Heart left ventricle (tissue), 16 donors: ENCODE results near the gene PEMT. TPM values are rescaled to one million over a fixed set of nuclear protein-coding genes. Genes with fewer than 3 reads are reported as not detected.

Source experiments
- ATAC-seq, 4 donors: fragments of 200-7000 bp; cut with Tn5 transposase; one replicate each; pipeline ENCODE4 v1.9.1; 2020 to 2022; ENCODE audit warnings: moderate library complexity in 4 of 4, mild to moderate bottlenecking in 3 of 4, moderate number of reproducible peaks in 1 of 4
- DNase-seq, 5 donors: peaks; one replicate each; pipeline ENCODE4 v3.0.0-alpha.2; 2020
- H3K27ac ChIP-seq, 12 donors: fragments of 200-600 bp; sonication (generic) in 4 of 12; one replicate each; pipeline versions ENCODE4 v1.5.0 to v1.8.0; 2016 to 2022; ENCODE audit warnings: mild to moderate bottlenecking in 2 of 12
- H3K27me3 ChIP-seq, 9 donors: fragments of 200-600 bp; sonication (generic) in 2 of 9; one replicate each; pipeline versions ENCODE4 v1.5.1 to v1.8.0; 2016 to 2022; ENCODE audit warnings: mild to moderate bottlenecking in 3 of 9
- H3K36me3 ChIP-seq, 9 donors: fragments of 200-600 bp; sonication (generic) in 2 of 9; one replicate each; pipeline versions ENCODE4 v1.5.0 to v1.8.0; 2018 to 2022; ENCODE audit warnings: mild to moderate bottlenecking in 2 of 9
- H3K4me1 ChIP-seq, 12 donors: fragments of 200-600 bp; sonication (generic) in 4 of 12; one replicate each; pipeline versions ENCODE4 v1.5.0 to v1.8.0; 2016 to 2022; ENCODE audit warnings: mild to moderate bottlenecking in 3 of 12
- H3K4me3 ChIP-seq, 12 donors: fragments of 200-600 bp; sonication (generic) in 4 of 12; one replicate each; pipeline versions ENCODE4 v1.5.0 to v1.8.0; 2017 to 2022; ENCODE audit warnings: mild to moderate bottlenecking in 9 of 12, moderate library complexity in 4 of 12
- H3K9me3 ChIP-seq, 12 donors: fragments of 200-600 bp; sonication (generic) in 4 of 12; one replicate each; pipeline versions ENCODE4 v1.5.0 to v1.8.0; 2016 to 2022; ENCODE audit warnings: mild to moderate bottlenecking in 1 of 12
- POLR2A ChIP-seq, 2 donors: fragments of 450-650 bp; IDR thresholded peaks; one replicate each; pipeline ENCODE4 v1.6.1; 2017; ENCODE audit warnings: antibody characterized with exemption in 2 of 2, mild to moderate bottlenecking in 2 of 2, moderate library complexity in 2 of 2
- WGBS, 4 donors: extraction: QIAGEN DNeasy Blood & Tissue Kit in 2 of 4; methylation state at CpG; one replicate each; pipeline versions ENCODE4 v1.1.5 to v1.1.7; 2013 to 2018; 5-methylcytosine and 5-hydroxymethylcytosine counted together
- intact Hi-C, 10 donors: fragments of 100-400 bp; cut with DNase I; formaldehyde crosslinking; loops; one replicate each; pipeline versions ENCODE4 v1.11.1 to v1.14.2; 2022
- polyA plus RNA-seq, 2 donors: library from polyadenylated mRNA; stranded (reverse); fragments of 200-250 nt; gene quantifications; one replicate each; pipeline ENCODE4 v1.2.3, GENCODE V29; 2013
- total RNA-seq, 9 donors: library from RNA; depleted of rRNA in 2 of 9; stranded (reverse); fragments of >200 nt in 2 of 9; fragmentation: NEBNext Ultra II Directional in 3 of 9; extraction: Animal tissue kit (Norgen Biotek cat#: 25700) in 3 of 9; gene quantifications; one replicate each; pipeline versions ENCODE4 v1.1.0 to v1.2.4, GENCODE V29; 2016 to 2023
- TF ChIP-seq, protein P1 (sequence below), 12 donors: fragments of 200-600 bp; sonication (generic) in 4 of 12; IDR thresholded peaks; one replicate each; pipeline versions ENCODE4 v1.5.0 to v1.8.0; 2018 to 2022; ENCODE audit warnings: antibody characterized with exemption in 12 of 12, mild to moderate bottlenecking in 5 of 12
- donor health status: ischemic (EF 13 %, LVEDD 7.1; RV severe dilation, severe dysfunction).
- donor health status: healthy with polysubstance abuse.
- donor health status: DM: no; HTN: yes; CAD: no.
- donor health status: DM: no; HTN: no; CAD: no.
- donor health status: ischemic (EF 25% LVEDD 6.9; RV normal size, moderate dysfunction).
- donor health status: ischemic (EF 25% LVEDD 5.7; RV mildly dilated, moderate dysfunction).
- donor health status: healthy.
- donor health status: DM: yes; HTN: yes; CAD: no.
- donor health status: ischemic (EF 35%, LVEDD 5.7; RV mildly dilated, moderate dysfunction).
- donor health status: nonischemic (EF 11% LVEDD 7.7; RV severe dilation, severe dysfunction).
- donor health status: DM: yes; HTN: yes; CAD: no.
- donor health status: PGD.
- donor health status: ischemic (EF 29% LVEDD 5.4; RV normal size, mild dysfunction).
- donor health status: nonischemic (EF 23%, LVEDD 6.1; RV moderate dilation, normal function).

The PEMT gene
- total and polyA plus RNA-seq, 11 donors = 15.7 to 42.2 (median 25.4) TPM

DNA sequence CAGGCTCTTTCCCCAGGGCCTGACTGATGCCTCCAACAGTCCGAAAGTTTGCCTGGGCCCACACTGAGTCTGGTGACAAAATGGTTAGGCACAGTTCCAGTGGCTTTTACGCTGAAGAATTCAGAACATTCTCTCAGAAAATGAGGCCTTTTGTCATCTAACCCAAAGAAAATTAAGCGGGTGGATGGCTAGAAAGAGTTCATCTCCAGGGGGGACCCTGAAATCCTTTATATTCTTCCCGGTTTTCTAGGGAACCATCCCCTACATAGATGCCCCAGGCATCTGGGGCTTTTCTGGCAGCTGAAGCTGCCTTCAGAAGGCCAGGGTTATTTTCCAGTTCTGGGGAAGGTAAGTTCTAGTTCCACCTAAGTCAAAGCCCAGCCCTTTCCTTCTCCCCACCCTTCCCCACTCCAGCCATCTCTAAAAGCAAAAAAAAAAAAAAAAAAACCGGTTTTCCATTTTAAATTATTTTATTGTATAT lies 97.5 kb downstream of the PEMT start:
- H3K4me1 ChIP-seq = peaks cover 0 to 74% (median 30%) of the 10 kb centered on the region in 12 donors
- ATAC-seq = no peak
- intact Hi-C loops = loop anchor here in 5 of 10 donors (2.0 to 10.0 kb wide), 6 partner anchors 17 to 151 kb away; partner anchors contain the start of gene MED9 (in 1 of the 5)

DNA sequence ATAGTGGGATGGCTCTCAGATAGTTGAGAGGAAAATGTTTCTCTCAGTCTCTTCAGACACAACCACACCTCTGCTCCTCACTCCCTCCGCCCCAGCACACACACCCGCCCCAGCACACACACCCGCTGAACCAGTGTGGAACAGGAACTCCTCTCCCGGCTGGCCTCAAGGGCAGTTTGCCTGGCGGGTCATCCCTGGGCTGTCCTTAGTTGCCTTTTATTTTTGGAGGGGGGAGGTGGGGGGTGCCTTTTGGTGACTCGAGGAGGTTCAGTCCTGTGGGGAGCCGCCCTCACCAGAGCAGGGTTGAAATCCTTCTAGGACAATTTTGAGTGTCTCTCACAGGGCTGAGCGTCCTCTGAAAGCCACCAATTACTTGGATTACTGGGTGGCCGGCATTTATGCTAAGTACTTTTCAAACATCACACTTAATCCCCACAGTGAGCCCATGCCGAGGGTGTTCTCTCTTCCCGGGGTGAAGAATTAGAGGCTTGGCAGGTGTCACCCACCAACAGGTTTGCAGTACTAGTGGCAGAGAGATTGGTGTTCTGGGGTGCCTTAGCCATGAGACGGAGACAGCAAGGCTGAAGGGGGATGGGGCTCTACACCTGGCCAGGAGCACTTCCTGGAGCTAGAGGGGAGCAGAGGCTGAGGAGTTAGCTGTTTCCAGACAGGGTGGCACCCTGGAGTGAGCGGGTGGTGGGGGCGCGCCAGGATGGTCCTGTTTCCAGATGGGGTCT lies 98.1 kb downstream of the PEMT start:
- 53 to 60% (median 55%) methylated on average over 14 to 15 of the region's 15 CpGs for WGBS, 4 donors
- DNase-seq = peak in 2 of 5 donors; percentile 46 to 58

More for the DNA sequence above, 97.5 kb downstream of the PEMT start:
- TF ChIP-seq, protein P1, sequence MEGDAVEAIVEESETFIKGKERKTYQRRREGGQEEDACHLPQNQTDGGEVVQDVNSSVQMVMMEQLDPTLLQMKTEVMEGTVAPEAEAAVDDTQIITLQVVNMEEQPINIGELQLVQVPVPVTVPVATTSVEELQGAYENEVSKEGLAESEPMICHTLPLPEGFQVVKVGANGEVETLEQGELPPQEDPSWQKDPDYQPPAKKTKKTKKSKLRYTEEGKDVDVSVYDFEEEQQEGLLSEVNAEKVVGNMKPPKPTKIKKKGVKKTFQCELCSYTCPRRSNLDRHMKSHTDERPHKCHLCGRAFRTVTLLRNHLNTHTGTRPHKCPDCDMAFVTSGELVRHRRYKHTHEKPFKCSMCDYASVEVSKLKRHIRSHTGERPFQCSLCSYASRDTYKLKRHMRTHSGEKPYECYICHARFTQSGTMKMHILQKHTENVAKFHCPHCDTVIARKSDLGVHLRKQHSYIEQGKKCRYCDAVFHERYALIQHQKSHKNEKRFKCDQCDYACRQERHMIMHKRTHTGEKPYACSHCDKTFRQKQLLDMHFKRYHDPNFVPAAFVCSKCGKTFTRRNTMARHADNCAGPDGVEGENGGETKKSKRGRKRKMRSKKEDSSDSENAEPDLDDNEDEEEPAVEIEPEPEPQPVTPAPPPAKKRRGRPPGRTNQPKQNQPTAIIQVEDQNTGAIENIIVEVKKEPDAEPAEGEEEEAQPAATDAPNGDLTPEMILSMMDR (IDR thresholded peaks at IDR 0.05) = no peak
- TF ChIP-seq POLR2A (IDR thresholded peaks at IDR 0.05) = no peak
- peaks cover 0 to 39% (median 25%) of the 10 kb centered on the region in 9 donors for H3K36me3 ChIP-seq
- peak overlapping the region in 9 of 12 donors; percentile 37 to 95 (median 90) for H3K27ac ChIP-seq
- H3K4me3 ChIP-seq = peak overlapping the region in 6 of 12 donors; percentile 50 to 74 (median 69)
- no peak for DNase-seq
- WGBS, 4 donors = 64 to 69% (median 67%) methylated on average over 5 of the region's 5 CpGs
- H3K27me3 ChIP-seq = peaks cover 0 to 7% (median 0%) of the 10 kb centered on the region in 9 donors
- H3K9me3 ChIP-seq = no peaks in the 10 kb centered on the region

DNA sequence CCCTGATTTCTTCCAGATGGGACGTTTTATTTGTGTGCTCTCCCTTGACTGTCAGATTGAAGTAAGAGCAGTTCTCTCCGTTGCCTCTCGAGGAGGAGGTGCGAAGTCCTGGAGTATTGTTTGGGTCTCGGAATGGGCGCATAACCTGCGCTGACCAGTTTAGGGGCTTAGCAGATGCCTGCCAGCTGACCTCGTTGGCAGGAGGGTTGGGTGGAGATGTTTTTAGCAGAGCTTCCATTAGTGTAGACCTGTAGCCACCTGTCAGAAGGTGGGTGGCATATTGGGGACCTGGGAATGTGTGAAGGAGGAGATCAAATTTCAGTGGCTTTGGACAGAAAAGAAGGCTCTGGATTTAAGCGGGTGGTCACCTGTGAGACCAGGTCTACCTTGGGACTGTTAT lies 98.9 kb downstream of the PEMT start:
- TF ChIP-seq POLR2A (IDR thresholded peaks at IDR 0.05) = no peak
- TF ChIP-seq, protein P1 (IDR thresholded peaks at IDR 0.05) = no peak
- no peak for DNase-seq
- H3K27ac ChIP-seq = peak overlapping the region in 5 of 12 donors; percentile 9 to 93 (median 50)
- peaks cover 0 to 54% (median 39%) of the 10 kb centered on the region in 9 donors for H3K36me3 ChIP-seq
- H3K27me3 ChIP-seq = peaks cover 0 to 7% (median 0%) of the 10 kb centered on the region in 9 donors
- H3K4me1 ChIP-seq = peaks cover 0 to 77% (median 32%) of the 10 kb centered on the region in 12 donors
- 86 to 90% (median 89%) methylated on average over 9 of the region's 9 CpGs for WGBS, 4 donors
- no peaks in the 10 kb centered on the region for H3K9me3 ChIP-seq
- intact Hi-C loops = loop anchor here in 5 of 10 donors (5.0 to 10.0 kb wide), 5 partner anchors 70 to 152 kb away; no protein-coding TSS in a partner anchor
- ATAC-seq = no peak
- H3K4me3 ChIP-seq = no peak overlapping the region

More for the DNA sequence above, 98.1 kb downstream of the PEMT start:
- H3K36me3 ChIP-seq = peaks cover 0 to 45% (median 31%) of the 10 kb centered on the region in 9 donors
- no peaks in the 10 kb centered on the region for H3K9me3 ChIP-seq
- H3K4me1 ChIP-seq = peaks cover 0 to 77% (median 32%) of the 10 kb centered on the region in 12 donors
- H3K27me3 ChIP-seq = peaks cover 0 to 7% (median 0%) of the 10 kb centered on the region in 9 donors
- ATAC-seq = peak in 3 of 4 donors; percentile 5 to 52 (median 39)
- no peak for TF ChIP-seq POLR2A (IDR thresholded peaks at IDR 0.05)
- TF ChIP-seq, protein P1 (IDR thresholded peaks at IDR 0.05) = no peak
- H3K4me3 ChIP-seq = peak overlapping the region in 1 of 12 donors; percentile 62
- intact Hi-C loops = loop anchor here in 5 of 10 donors (5.0 to 10.0 kb wide), 5 partner anchors 71 to 151 kb away; no protein-coding TSS in a partner anchor
- peak overlapping the region in 10 of 12 donors; percentile 6 to 95 (median 82) for H3K27ac ChIP-seq

DNA sequence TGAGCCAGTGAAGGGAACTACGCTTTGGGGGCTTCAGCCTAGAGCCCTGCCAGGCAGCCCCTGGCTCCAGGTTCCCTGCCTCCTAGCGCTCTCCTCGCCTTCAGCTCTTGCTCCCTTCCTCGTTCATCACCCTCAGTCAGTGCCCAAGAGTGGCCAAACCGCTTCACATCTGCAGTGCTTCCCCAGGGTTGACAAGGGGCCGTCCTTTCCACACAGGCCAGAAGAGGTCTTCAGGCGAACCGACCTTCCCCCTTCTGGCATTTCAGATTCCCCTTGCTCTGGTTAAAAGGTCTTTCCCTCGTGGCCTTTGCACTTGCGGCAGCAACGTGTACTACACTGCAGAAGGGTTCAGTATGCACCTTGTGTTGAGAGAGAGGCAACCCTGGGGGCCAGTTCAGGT lies 99.4 kb downstream of the PEMT start:
- no peak for DNase-seq
- TF ChIP-seq, protein P1 (IDR thresholded peaks at IDR 0.05) = no peak
- no peak for TF ChIP-seq POLR2A (IDR thresholded peaks at IDR 0.05)
- H3K27me3 ChIP-seq = peaks cover 0 to 7% (median 0%) of the 10 kb centered on the region in 9 donors
- intact Hi-C loops = loop anchor here in 5 of 10 donors (5.0 to 10.0 kb wide), 5 partner anchors 70 to 153 kb away; no protein-coding TSS in a partner anchor
- peaks cover 0 to 76% (median 31%) of the 10 kb centered on the region in 12 donors for H3K4me1 ChIP-seq
- 78 to 81% (median 78%) methylated on average over 11 of the region's 11 CpGs for WGBS, 4 donors
- no peak overlapping the region for H3K4me3 ChIP-seq
- peak overlapping the region in 3 of 12 donors; percentile 7 to 90 (median 18) for H3K27ac ChIP-seq
- H3K36me3 ChIP-seq = peaks cover 0 to 59% (median 43%) of the 10 kb centered on the region in 9 donors
- ATAC-seq = no peak
- no peaks in the 10 kb centered on the region for H3K9me3 ChIP-seq
